Neural cell (in vitro differentiated cells): ENCODE measurements around the gene INPP5A.

Experiments
- CTCF ChIP-seq: fragments of 450-650 bp; IDR thresholded peaks from 2 replicates; pipeline ENCODE4 v1.5.1; 2014; ENCODE audit warnings: antibody characterized with exemption, mild to moderate bottlenecking, moderate library complexity; ENCODE audit not compliant: poor library complexity, severe bottlenecking
- EP300 ChIP-seq: fragments of 450-650 bp; conservative IDR thresholded peaks from 2 replicates; pipeline ENCODE4 v1.6.1; 2014; ENCODE audit warnings: antibody characterized with exemption, mild to moderate bottlenecking, moderate library complexity; ENCODE audit not compliant: poor library complexity, severe bottlenecking
- EZH2 ChIP-seq: fragments of 200-600, 300-800 bp; shearing (Covaris generic), sonication (generic); IDR thresholded peaks from 2 replicates; pipeline ENCODE4 v1.6.1; 2014; ENCODE audit warnings: antibody characterized with exemption, low read length, borderline replicate concordance, mild to moderate bottlenecking; ENCODE audit not compliant: insufficient read depth, poor library complexity, severe bottlenecking
- MXI1 ChIP-seq: fragments of 450-650 bp; conservative IDR thresholded peaks from 2 replicates; pipeline ENCODE4 v1.6.1; 2014; ENCODE audit warnings: antibody characterized with exemption, mild to moderate bottlenecking; ENCODE audit not compliant: poor library complexity, severe bottlenecking
- POLR2AphosphoS5 ChIP-seq: IDR thresholded peaks from 2 replicates; pipeline ENCODE4 v1.6.1; 2012
- RAD21 ChIP-seq: fragments of 450-650 bp; conservative IDR thresholded peaks from 2 replicates; pipeline ENCODE4 v1.6.1; 2014; ENCODE audit warnings: antibody characterized with exemption, mild to moderate bottlenecking, moderate library complexity
- REST ChIP-seq: IDR thresholded peaks from 2 replicates; pipeline ENCODE4 v1.6.1; 2012; ENCODE audit warnings: borderline replicate concordance
- SMC3 ChIP-seq: fragments of 450-650 bp; conservative IDR thresholded peaks from 2 replicates; pipeline ENCODE4 v1.6.1; 2014; ENCODE audit warnings: antibody characterized with exemption, mild to moderate bottlenecking, moderate library complexity; ENCODE audit not compliant: poor library complexity
- TAF1 ChIP-seq: IDR thresholded peaks from 2 replicates; pipeline ENCODE4 v1.6.1; 2012; ENCODE audit warnings: low read depth

GRCh38 chr10:132499367-132499685, 38.3 kb upstream of the INPP5A start:
- no peak for TF ChIP-seq CTCF
- no peak for TF ChIP-seq EZH2
- TF ChIP-seq EP300 = no peak
- TF ChIP-seq TAF1 = no peak
- TF ChIP-seq POLR2AphosphoS5 = no peak
- no peak for TF ChIP-seq SMC3
- no peak for TF ChIP-seq REST
- TF ChIP-seq MXI1 = no peak
- no peak for TF ChIP-seq RAD21
